Ectodermal cell (in vitro differentiated cells): ENCODE results near the gene CHST11.

Experiments used
- H3K27ac ChIP-seq: 2 replicates; pipeline ENCODE4 v1.7.0; 2013; ENCODE audit warnings: mild to moderate bottlenecking, low read depth, low read length; ENCODE audit not compliant: insufficient read depth, poor library complexity, severe bottlenecking
- H3K27me3 ChIP-seq: 2 replicates; pipeline ENCODE4 v1.7.0; 2013; ENCODE audit warnings: mild to moderate bottlenecking, low read length; ENCODE audit not compliant: insufficient read depth, control insufficient read depth, poor library complexity, severe bottlenecking
- H3K36me3 ChIP-seq: one replicate; pipeline ENCODE4 v1.7.0; 2013; ENCODE audit warnings: low read length; ENCODE audit not compliant: control insufficient read depth, insufficient read depth
- H3K4me1 ChIP-seq: one replicate; pipeline ENCODE4 v1.7.0; 2013; ENCODE audit warnings: low read length; ENCODE audit not compliant: control insufficient read depth, insufficient read depth
- H3K4me3 ChIP-seq: 2 replicates; pipeline ENCODE4 v1.7.0; 2013; ENCODE audit warnings: low read depth, low read length, control low read depth; ENCODE audit not compliant: insufficient read depth
- H3K9me3 ChIP-seq: 2 replicates; pipeline ENCODE4 v1.7.0; 2013; ENCODE audit warnings: mild to moderate bottlenecking, low read length, moderate library complexity; ENCODE audit not compliant: control insufficient read depth
- WGBS, 2 experiments: methylation state at CpG; one replicate each; pipeline ENCODE4 v1.1.7; 2013; ENCODE audit warnings: missing lambda C conversion rate in 2 of 2; 5-methylcytosine and 5-hydroxymethylcytosine counted together

CHST11 gene

GRCh38 chr12:104510873-104511440, 54.2 kb downstream of the CHST11 start:
- H3K4me1 ChIP-seq: peaks cover 7% of the 10 kb centered on the region
- H3K27me3 ChIP-seq: no peaks in the 10 kb centered on the region
- no peaks in the 10 kb centered on the region for H3K36me3 ChIP-seq
- H3K4me3 ChIP-seq: no peak overlapping the region
- WGBS, 2 experiments: 86% methylated on average over 2 of the region's 2 CpGs
- H3K9me3 ChIP-seq: no peaks in the 10 kb centered on the region
- H3K27ac ChIP-seq: no peak overlapping the region

- Histone ChIP-seq H3K4me1 (peaks cover 23% of the 10 kb centered on the region), H3K36me3 (no peaks in the 10 kb centered on the region), H3K9me3 (no peaks in the 10 kb centered on the region), H3K4me3 (no peak overlapping the region), H3K27me3 (no peaks in the 10 kb centered on the region), H3K27ac (no peak overlapping the region)
- WGBS, 2 experiments: 56 to 61% methylated on average over 6 of the region's 6 CpGs
Measured at GRCh38 chr12:104513681-104514080, 56.9 kb downstream of the CHST11 start.

- Histone ChIP-seq H3K4me1 (peaks cover 25% of the 10 kb centered on the region), H3K27ac (no peak overlapping the region), H3K4me3 (no peak overlapping the region), H3K27me3 (no peaks in the 10 kb centered on the region), H3K36me3 (no peaks in the 10 kb centered on the region), H3K9me3 (no peaks in the 10 kb centered on the region)
- WGBS, 2 experiments: 94 to 96% methylated on average over 9 of the region's 9 CpGs
Measured at GRCh38 chr12:104514092-104514810, 57.5 kb downstream of the CHST11 start.

GRCh38 chr12:104515899-104516298, 59.2 kb downstream of the CHST11 start:
- Histone ChIP-seq H3K4me3 (no peak overlapping the region), H3K27ac (no peak overlapping the region), H3K9me3 (no peaks in the 10 kb centered on the region), H3K27me3 (no peaks in the 10 kb centered on the region), H3K4me1 (peaks cover 28% of the 10 kb centered on the region), H3K36me3 (no peaks in the 10 kb centered on the region)
- 88 to 91% methylated on average over 1 of the region's 1 CpG for WGBS, 2 experiments

- Histone ChIP-seq H3K36me3 (no peaks in the 10 kb centered on the region), H3K4me1 (peaks cover 28% of the 10 kb centered on the region), H3K9me3 (no peaks in the 10 kb centered on the region), H3K4me3 (no peak overlapping the region), H3K27ac (no peak overlapping the region), H3K27me3 (no peaks in the 10 kb centered on the region)
- 83 to 100% methylated on average over 1 of the region's 1 CpG for WGBS, 2 experiments
Measured at GRCh38 chr12:104516821-104517220, 60.1 kb downstream of the CHST11 start.

- Histone ChIP-seq H3K36me3 (no peaks in the 10 kb centered on the region), H3K9me3 (no peaks in the 10 kb centered on the region), H3K4me3 (no peak overlapping the region), H3K27me3 (no peaks in the 10 kb centered on the region), H3K27ac (no peak overlapping the region), H3K4me1 (peaks cover 28% of the 10 kb centered on the region)
- WGBS, 2 experiments: 95% methylated on average over 10 of the region's 10 CpGs
Measured at GRCh38 chr12:104517880-104518279, 61.1 kb downstream of the CHST11 start.

- Histone ChIP-seq H3K27ac (no peak overlapping the region), H3K4me1 (peaks cover 25% of the 10 kb centered on the region), H3K27me3 (no peaks in the 10 kb centered on the region), H3K4me3 (no peak overlapping the region), H3K36me3 (no peaks in the 10 kb centered on the region), H3K9me3 (no peaks in the 10 kb centered on the region)
- WGBS, 2 experiments: 91 to 94% methylated on average over 6 to 7 of the region's 7 CpGs
Measured at GRCh38 chr12:104519190-104520019, 62.7 kb downstream of the CHST11 start.

GRCh38 chr12:104520242-104520900, 63.6 kb downstream of the CHST11 start:
- Histone ChIP-seq H3K27me3 (no peaks in the 10 kb centered on the region), H3K27ac (no peak overlapping the region), H3K4me3 (no peak overlapping the region), H3K36me3 (no peaks in the 10 kb centered on the region), H3K4me1 (peaks cover 25% of the 10 kb centered on the region), H3K9me3 (no peaks in the 10 kb centered on the region)
- WGBS, 2 experiments: 78 to 80% methylated on average over 4 of the region's 4 CpGs

- Histone ChIP-seq H3K36me3 (no peaks in the 10 kb centered on the region), H3K4me1 (peaks cover 26% of the 10 kb centered on the region), H3K27ac (no peak overlapping the region), H3K9me3 (no peaks in the 10 kb centered on the region), H3K27me3 (no peaks in the 10 kb centered on the region), H3K4me3 (no peak overlapping the region)
- WGBS, 2 experiments: 87 to 88% methylated on average over 4 to 5 of the region's 5 CpGs
Measured at GRCh38 chr12:104521731-104522130, 65.0 kb downstream of the CHST11 start.
